ENCODE measurements around the gene PIP5K1B.

DNA sequence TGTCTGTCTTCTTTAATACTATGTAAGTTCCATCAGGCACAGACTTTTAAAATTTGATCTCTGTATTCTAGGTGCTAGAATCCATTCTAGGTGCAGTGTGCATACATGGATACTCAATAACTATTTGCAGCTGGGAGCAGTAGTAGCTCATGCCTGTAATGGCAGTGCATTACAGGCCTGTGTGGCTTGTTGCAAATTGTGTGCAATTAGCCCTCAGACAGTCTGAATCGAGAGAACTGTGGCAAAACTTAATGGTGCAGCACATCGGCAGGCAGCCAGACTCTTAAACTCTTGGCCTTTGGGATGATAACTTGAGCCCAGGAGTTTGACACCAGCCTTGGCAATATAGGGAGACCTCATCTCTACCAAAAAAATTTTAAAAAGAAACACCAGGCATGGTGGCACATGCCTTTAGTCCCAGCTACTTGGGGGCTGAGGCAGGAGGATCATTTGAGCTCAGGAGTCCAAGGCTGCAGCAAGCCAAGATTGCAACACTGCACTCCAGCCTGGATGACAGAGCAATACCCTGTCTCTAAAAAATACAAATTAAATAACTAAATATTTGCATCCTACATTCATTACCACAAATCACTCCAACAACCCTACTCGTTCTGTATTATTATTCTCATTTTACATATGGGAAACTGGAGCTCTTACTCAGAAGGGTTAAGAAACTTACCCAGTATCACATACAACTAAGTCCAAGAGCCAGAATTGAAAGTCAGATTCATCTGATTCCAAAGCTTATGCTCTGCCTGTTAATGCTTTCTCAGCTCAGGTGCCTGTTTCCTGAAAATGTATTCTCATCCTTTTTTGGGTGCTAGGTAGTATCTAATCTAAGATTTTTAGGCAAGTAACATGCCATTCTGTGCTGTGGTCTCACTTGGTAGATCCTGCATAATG, 278.7 kb downstream of the PIP5K1B start:
- TF ChIP-seq TAF1 (IDR thresholded peaks at IDR 0.05; ENCODE audit: borderline replicate concordance, insufficient read depth, low read length) (no peak), POLR2AphosphoS5 (IDR thresholded peaks at IDR 0.05; ENCODE audit: low read depth, low read length) (no peak), SIN3A (IDR thresholded peaks at IDR 0.05; ENCODE audit: borderline replicate concordance, insufficient read depth, low read length) (no peak), FOXP2 (optimal IDR thresholded peaks at IDR 0.05; ENCODE audit: borderline replicate concordance, extremely low read depth, extremely low read length, insufficient read depth) (no peak)
- TF ChIP-seq, protein P1, sequence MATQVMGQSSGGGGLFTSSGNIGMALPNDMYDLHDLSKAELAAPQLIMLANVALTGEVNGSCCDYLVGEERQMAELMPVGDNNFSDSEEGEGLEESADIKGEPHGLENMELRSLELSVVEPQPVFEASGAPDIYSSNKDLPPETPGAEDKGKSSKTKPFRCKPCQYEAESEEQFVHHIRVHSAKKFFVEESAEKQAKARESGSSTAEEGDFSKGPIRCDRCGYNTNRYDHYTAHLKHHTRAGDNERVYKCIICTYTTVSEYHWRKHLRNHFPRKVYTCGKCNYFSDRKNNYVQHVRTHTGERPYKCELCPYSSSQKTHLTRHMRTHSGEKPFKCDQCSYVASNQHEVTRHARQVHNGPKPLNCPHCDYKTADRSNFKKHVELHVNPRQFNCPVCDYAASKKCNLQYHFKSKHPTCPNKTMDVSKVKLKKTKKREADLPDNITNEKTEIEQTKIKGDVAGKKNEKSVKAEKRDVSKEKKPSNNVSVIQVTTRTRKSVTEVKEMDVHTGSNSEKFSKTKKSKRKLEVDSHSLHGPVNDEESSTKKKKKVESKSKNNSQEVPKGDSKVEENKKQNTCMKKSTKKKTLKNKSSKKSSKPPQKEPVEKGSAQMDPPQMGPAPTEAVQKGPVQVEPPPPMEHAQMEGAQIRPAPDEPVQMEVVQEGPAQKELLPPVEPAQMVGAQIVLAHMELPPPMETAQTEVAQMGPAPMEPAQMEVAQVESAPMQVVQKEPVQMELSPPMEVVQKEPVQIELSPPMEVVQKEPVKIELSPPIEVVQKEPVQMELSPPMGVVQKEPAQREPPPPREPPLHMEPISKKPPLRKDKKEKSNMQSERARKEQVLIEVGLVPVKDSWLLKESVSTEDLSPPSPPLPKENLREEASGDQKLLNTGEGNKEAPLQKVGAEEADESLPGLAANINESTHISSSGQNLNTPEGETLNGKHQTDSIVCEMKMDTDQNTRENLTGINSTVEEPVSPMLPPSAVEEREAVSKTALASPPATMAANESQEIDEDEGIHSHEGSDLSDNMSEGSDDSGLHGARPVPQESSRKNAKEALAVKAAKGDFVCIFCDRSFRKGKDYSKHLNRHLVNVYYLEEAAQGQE (IDR thresholded peaks at IDR 0.05; ENCODE audit: insufficient read depth in 1 of 2, low read depth in 2 of 2, low read length in 2 of 2): no peak

Measured in PFSK-1 (cell line).